ENCODE data around the gene ST3GAL3. TPM values are rescaled to one million over a fixed set of nuclear protein-coding genes. Genes with fewer than 3 reads are reported as not detected.

The ST3GAL3 gene
- polyA plus RNA-seq, 2 of the 4 experiments (the other 2 are of a cell fraction) = 2.5 to 4.0 TPM

- no peaks in the 10 kb centered on the region for H3K4me1 ChIP-seq
- no peak for FAIRE-seq
- POLR2A ChIA-PET = no interaction called here
- no peak for DNase-seq (ENCODE audit: low read depth in 1 of 2, low spot score in 1 of 2)
- 96% methylated on average over 2 of the region's 2 CpGs for WGBS (ENCODE audit: missing lambda C conversion rate)
- H3K27ac ChIP-seq = no peak overlapping the region
- H3K4me3 ChIP-seq = no peak overlapping the region
- CTCF ChIA-PET = interaction anchor here (0.7 to 1.8 kb wide), 3 partner anchors 10 to 210 kb away, joined by 5 to 10 read pairs (median 8); partner anchors contain the start of gene KLF17
- H3K9me3 ChIP-seq = no peaks in the 10 kb centered on the region
- TF ChIP-seq NPAS2 (CRISPR knock-in tag; IDR thresholded peaks at IDR 0.05; ENCODE audit: borderline replicate concordance) = no peak
- TF ChIP-seq PHF8 (IDR thresholded peaks at IDR 0.05; ENCODE audit: borderline replicate concordance, low read depth) = no peak
- TF ChIP-seq FOXS1 (CRISPR knock-in tag; IDR thresholded peaks at IDR 0.05) = no peak
- TF ChIP-seq, protein P1, sequence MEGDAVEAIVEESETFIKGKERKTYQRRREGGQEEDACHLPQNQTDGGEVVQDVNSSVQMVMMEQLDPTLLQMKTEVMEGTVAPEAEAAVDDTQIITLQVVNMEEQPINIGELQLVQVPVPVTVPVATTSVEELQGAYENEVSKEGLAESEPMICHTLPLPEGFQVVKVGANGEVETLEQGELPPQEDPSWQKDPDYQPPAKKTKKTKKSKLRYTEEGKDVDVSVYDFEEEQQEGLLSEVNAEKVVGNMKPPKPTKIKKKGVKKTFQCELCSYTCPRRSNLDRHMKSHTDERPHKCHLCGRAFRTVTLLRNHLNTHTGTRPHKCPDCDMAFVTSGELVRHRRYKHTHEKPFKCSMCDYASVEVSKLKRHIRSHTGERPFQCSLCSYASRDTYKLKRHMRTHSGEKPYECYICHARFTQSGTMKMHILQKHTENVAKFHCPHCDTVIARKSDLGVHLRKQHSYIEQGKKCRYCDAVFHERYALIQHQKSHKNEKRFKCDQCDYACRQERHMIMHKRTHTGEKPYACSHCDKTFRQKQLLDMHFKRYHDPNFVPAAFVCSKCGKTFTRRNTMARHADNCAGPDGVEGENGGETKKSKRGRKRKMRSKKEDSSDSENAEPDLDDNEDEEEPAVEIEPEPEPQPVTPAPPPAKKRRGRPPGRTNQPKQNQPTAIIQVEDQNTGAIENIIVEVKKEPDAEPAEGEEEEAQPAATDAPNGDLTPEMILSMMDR (IDR thresholded peaks at IDR 0.05) = no peak
- no peak for TF ChIP-seq CBX8 (IDR thresholded peaks at IDR 0.05)
- no peak for TF ChIP-seq KDM5A (IDR thresholded peaks at IDR 0.05)
- TF ChIP-seq MAZ (IDR thresholded peaks at IDR 0.05; ENCODE audit: borderline replicate concordance, low read depth, low read length) = no peak
- TF ChIP-seq RARB (CRISPR knock-in tag; IDR thresholded peaks at IDR 0.05) = no peak
- TF ChIP-seq MAFK (IDR thresholded peaks at IDR 0.05; ENCODE audit: partially characterized antibody) = no peak
- no peak for TF ChIP-seq NFE2L2 (conservative IDR thresholded peaks at IDR 0.05; ENCODE audit: low read length)
- H3K4me2 ChIP-seq = no peak overlapping the region
- no peak for ATAC-seq
Measured at GRCh38 chr1:43908226-43908625, 200.9 kb downstream of the ST3GAL3 start.

GRCh38 chr1:43908858-43909257 lies 201.5 kb downstream of the ST3GAL3 start:
- Histone ChIP-seq H3K9me3 (no peaks in the 10 kb centered on the region), H3K4me1 (no peaks in the 10 kb centered on the region), H3K4me3 (no peak overlapping the region), H3K4me2 (no peak overlapping the region), H3K27ac (no peak overlapping the region)
- 76% methylated on average over 5 of the region's 5 CpGs for WGBS (ENCODE audit: missing lambda C conversion rate)
- ChIA-PET CTCF (interaction anchor here (1.6 to 1.8 kb wide), 2 partner anchors 11 to 26 kb away, joined by 8 to 10 read pairs; no protein-coding TSS in a partner anchor), POLR2A (no interaction called here)
- TF ChIP-seq FOXS1 (CRISPR knock-in tag; IDR thresholded peaks at IDR 0.05) (no peak), RAD21 (conservative IDR thresholded peaks at IDR 0.05 in 1 of 2, IDR thresholded peaks at IDR 0.05 in 1 of 2) (peak in 1 of 2 experiments; percentile 42; a peak in 2 of 5 replicates)
- FAIRE-seq = no peak
- DNase-seq (ENCODE audit: low read depth in 1 of 2, low spot score in 1 of 2) = no peak
- no peak for ATAC-seq

- POLR2A ChIA-PET = no interaction called here
- WGBS (ENCODE audit: missing lambda C conversion rate) = 100% methylated on average over 1 of the region's 1 CpG
- Histone ChIP-seq H3K9me3 (no peaks in the 10 kb centered on the region), H3K4me1 (peaks cover 6% of the 10 kb centered on the region; the same call in 1 of the 3 replicates), H3K4me3 (no peak overlapping the region), H3K27ac (no peak overlapping the region), H3K4me2 (no peak overlapping the region)
- no peak for FAIRE-seq
- no peak for DNase-seq (ENCODE audit: low read depth in 1 of 2, low spot score in 1 of 2)
- TF ChIP-seq KDM1A (IDR thresholded peaks at IDR 0.05; ENCODE audit: low read depth) (no peak), PBX3 (IDR thresholded peaks at IDR 0.05) (no peak), NR3C1 (IDR thresholded peaks at IDR 0.05) (no peak), FOSL2 (IDR thresholded peaks at IDR 0.05) (no peak), FOSL2 (CRISPR knock-in tag; IDR thresholded peaks at IDR 0.05) (no peak), HEYL (CRISPR knock-in tag; IDR thresholded peaks at IDR 0.05) (no peak), MAFK (IDR thresholded peaks at IDR 0.05; ENCODE audit: partially characterized antibody) (no peak), REST (IDR thresholded peaks at IDR 0.05) (no peak), EHMT2 (IDR thresholded peaks at IDR 0.05; ENCODE audit: low read depth) (no peak), RAD21 (conservative IDR thresholded peaks at IDR 0.05 in 1 of 2, IDR thresholded peaks at IDR 0.05 in 1 of 2) (no peak), EP300 (IDR thresholded peaks at IDR 0.05) (no peak), TFCP2L1 (CRISPR knock-in tag; IDR thresholded peaks at IDR 0.05) (no peak), RNF2 (IDR thresholded peaks at IDR 0.05; ENCODE audit: borderline replicate concordance, low read depth) (no peak), CEBPB (IDR thresholded peaks at IDR 0.05) (no peak), ELK1 (IDR thresholded peaks at IDR 0.05; ENCODE audit: low read depth, low read length) (no peak), RARB (CRISPR knock-in tag; IDR thresholded peaks at IDR 0.05) (no peak), E2F6 (IDR thresholded peaks at IDR 0.05; ENCODE audit: borderline replicate concordance, low read depth) (no peak)
- ATAC-seq = no peak
- CTCF ChIA-PET = interaction anchor here (1.2 to 4.5 kb wide), 2 partner anchors 20 to 24 kb away, joined by 3 to 27 read pairs; partner anchors contain the start of gene ARTN
Measured at GRCh38 chr1:43910343-43910742, 203.0 kb downstream of the ST3GAL3 start.
